HepG2 (cell line): ENCODE data around the gene TSEN54. TPM values are rescaled to one million over a fixed set of nuclear protein-coding genes. Genes with fewer than 3 reads are reported as not detected.

ENCODE experiments used
- ESRRA ChIP-seq: sonication (generic); formaldehyde crosslinking; IDR thresholded peaks from 2 replicates; pipeline ENCODE4 v1.5.1; 2020; ENCODE audit warnings: mild to moderate bottlenecking, low read depth, missing genetic modification reagents
- JUND ChIP-seq: sonication (generic); formaldehyde crosslinking; IDR thresholded peaks from 2 replicates; pipeline ENCODE4 v1.8.0; 2022; ENCODE audit warnings: mild to moderate bottlenecking, missing genetic modification reagents
- PITX1 ChIP-seq: sonication (generic); formaldehyde crosslinking; IDR thresholded peaks from 2 replicates; pipeline ENCODE4 v1.5.1; 2020; ENCODE audit warnings: mild to moderate bottlenecking, missing genetic modification reagents
- TBX2 ChIP-seq: sonication (generic); formaldehyde crosslinking; IDR thresholded peaks from 2 replicates; pipeline ENCODE4 v1.5.0; 2020; ENCODE audit warnings: missing genetic modification reagents, mild to moderate bottlenecking, borderline replicate concordance
- THRA ChIP-seq: sonication (generic); formaldehyde crosslinking; IDR thresholded peaks from 2 replicates; pipeline ENCODE4 v1.4.0; 2020; ENCODE audit warnings: missing genetic modification reagents, borderline replicate concordance
- ZNF547 ChIP-seq: sonication (generic); formaldehyde crosslinking; IDR thresholded peaks from 2 replicates; pipeline ENCODE4 v1.5.1; 2020; ENCODE audit warnings: mild to moderate bottlenecking, missing genetic modification reagents
- ZNF569 ChIP-seq: sonication (generic); formaldehyde crosslinking; IDR thresholded peaks from 2 replicates; pipeline ENCODE4 v1.5.0; 2020; ENCODE audit warnings: mild to moderate bottlenecking, missing genetic modification reagents, moderate library complexity, borderline replicate concordance
- polyA plus RNA-seq, 8 experiments: library from polyadenylated mRNA; depleted of rRNA in 3 of 8; stranded (reverse) in 7 of 8; unstranded in 1 of 8; fragments of >200 nt; fragmentation: Illumina TruSeq in 4 of 8; extraction: Trizol in 4 of 8; gene quantifications; 2 replicates each; pipeline versions ENCODE4 v1.2.1 to v1.2.3, GENCODE V29; 2011 to 2016; ENCODE audit warnings: low read depth in 4 of 8, missing spikeins in 1 of 8, mixed read lengths in 1 of 8; ENCODE audit not compliant: insufficient read depth in 1 of 8
- total RNA-seq, 5 experiments: library from RNA; depleted of rRNA; stranded (reverse); fragments of >200 nt; fragmentation: Illumina TruSeq; extraction: Trizol; gene quantifications; 2 replicates each; pipeline ENCODE4 v1.2.3, GENCODE V29; 2016; ENCODE audit warnings: low read depth in 1 of 5
- TF ChIP-seq, protein P1 (sequence below): sonication (generic); formaldehyde crosslinking; IDR thresholded peaks from 2 replicates; pipeline ENCODE4 v1.9.0; 2022; ENCODE audit warnings: missing genetic modification reagents, mild to moderate bottlenecking, borderline replicate concordance
- TF ChIP-seq, protein P2 (sequence below): sonication (generic); formaldehyde crosslinking; IDR thresholded peaks from 2 replicates; pipeline ENCODE4 v1.8.0; 2022; ENCODE audit warnings: missing genetic modification reagents, mild to moderate bottlenecking, inconsistent platforms, borderline replicate concordance
- TF ChIP-seq, protein P3 (sequence below): sonication (generic); formaldehyde crosslinking; IDR thresholded peaks from 2 replicates; pipeline ENCODE4 v1.8.1; 2023; ENCODE audit warnings: mild to moderate bottlenecking, moderate library complexity, missing genetic modification reagents
- TF ChIP-seq, protein P4 (sequence below): sonication (generic); formaldehyde crosslinking; IDR thresholded peaks from 2 replicates; pipeline ENCODE4 v1.4.0; 2020; ENCODE audit warnings: mild to moderate bottlenecking, missing genetic modification reagents

Gene TSEN54
- total and polyA plus RNA-seq, 2 of the 13 experiments (the other 11 are each of a cell fraction or from before 2014, with no cell fraction given) = 62.9 to 63.3 TPM

- TF ChIP-seq, protein P1, sequence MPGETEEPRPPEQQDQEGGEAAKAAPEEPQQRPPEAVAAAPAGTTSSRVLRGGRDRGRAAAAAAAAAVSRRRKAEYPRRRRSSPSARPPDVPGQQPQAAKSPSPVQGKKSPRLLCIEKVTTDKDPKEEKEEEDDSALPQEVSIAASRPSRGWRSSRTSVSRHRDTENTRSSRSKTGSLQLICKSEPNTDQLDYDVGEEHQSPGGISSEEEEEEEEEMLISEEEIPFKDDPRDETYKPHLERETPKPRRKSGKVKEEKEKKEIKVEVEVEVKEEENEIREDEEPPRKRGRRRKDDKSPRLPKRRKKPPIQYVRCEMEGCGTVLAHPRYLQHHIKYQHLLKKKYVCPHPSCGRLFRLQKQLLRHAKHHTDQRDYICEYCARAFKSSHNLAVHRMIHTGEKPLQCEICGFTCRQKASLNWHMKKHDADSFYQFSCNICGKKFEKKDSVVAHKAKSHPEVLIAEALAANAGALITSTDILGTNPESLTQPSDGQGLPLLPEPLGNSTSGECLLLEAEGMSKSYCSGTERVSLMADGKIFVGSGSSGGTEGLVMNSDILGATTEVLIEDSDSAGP (CRISPR knock-in tag) = peak; percentile 89
- TF ChIP-seq THRA (CRISPR knock-in tag) = peak; percentile 30
- TF ChIP-seq JUND = no peak
- peak; percentile 90 for TF ChIP-seq TBX2 (CRISPR knock-in tag)
- TF ChIP-seq, protein P2, sequence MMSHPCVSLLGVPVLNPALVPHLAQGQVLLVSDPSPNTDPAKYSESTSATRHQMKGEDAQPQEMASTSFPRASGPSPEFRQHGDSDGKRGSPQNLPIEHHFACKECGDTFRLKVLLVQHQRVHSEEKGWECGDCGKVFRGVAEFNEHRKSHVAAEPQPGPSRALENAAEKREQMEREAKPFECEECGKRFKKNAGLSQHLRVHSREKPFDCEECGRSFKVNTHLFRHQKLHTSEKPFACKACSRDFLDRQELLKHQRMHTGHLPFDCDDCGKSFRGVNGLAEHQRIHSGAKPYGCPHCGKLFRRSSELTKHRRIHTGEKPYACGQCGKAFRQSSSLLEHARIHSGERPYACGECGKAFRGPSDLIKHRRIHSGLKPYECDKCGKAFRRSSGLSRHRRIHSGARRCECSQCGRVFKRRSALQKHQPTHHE (CRISPR knock-in tag) = no peak; the same call in 1 of the 2 replicates
- no peak for TF ChIP-seq PITX1 (CRISPR knock-in tag)
- TF ChIP-seq ZNF569 (CRISPR knock-in tag) = no peak
- TF ChIP-seq ZNF547 (CRISPR knock-in tag) = peak; percentile 92; the same call in 1 of the 2 replicates
- TF ChIP-seq, protein P3, sequence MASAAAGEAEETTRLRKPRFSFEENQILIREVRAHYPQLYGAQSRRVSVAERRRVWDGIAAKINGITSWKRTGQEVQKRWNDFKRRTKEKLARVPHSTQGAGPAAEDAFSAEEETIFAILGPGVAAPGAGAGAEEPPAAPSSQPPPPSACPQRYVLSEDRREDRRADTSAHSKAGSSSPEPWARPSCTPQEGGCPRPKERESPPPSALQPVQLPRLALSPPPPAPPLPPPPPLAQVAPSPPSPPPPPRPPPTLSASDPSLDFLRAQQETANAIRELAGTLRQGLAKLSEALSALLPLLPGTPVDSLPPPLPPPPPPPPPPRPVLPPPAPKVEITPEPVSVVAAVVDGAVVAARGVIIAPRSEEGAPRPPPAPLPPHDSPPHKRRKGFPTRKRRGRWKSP (CRISPR knock-in tag) = peak; percentile 92
- peak; percentile 57; the same call in 1 of the 2 replicates for TF ChIP-seq ESRRA
- TF ChIP-seq, protein P4, sequence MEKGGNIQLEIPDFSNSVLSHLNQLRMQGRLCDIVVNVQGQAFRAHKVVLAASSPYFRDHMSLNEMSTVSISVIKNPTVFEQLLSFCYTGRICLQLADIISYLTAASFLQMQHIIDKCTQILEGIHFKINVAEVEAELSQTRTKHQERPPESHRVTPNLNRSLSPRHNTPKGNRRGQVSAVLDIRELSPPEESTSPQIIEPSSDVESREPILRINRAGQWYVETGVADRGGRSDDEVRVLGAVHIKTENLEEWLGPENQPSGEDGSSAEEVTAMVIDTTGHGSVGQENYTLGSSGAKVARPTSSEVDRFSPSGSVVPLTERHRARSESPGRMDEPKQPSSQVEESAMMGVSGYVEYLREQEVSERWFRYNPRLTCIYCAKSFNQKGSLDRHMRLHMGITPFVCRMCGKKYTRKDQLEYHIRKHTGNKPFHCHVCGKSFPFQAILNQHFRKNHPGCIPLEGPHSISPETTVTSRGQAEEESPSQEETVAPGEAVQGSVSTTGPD (CRISPR knock-in tag) = peak; percentile 81; the same call in 1 of the 2 replicates
These were observed 33.2 kb downstream of the TSEN54 start (continued) for GRCh38 chr17:75549246-75550138.
